SK-N-SH (cell line): ENCODE results near the gene AKT1. TPM values are rescaled to one million over a fixed set of nuclear protein-coding genes. Genes with fewer than 3 reads are reported as not detected.
"Not testable (repeated sequence)": the region's sequence is repeated elsewhere in the genome, so short reads cannot be mapped to it uniquely, and the experiment has no call there.

Experiments used
- CTCF ChIA-PET: fragments of 300-600, 350-600 bp; formaldehyde crosslinking; extraction: SDS; loops from one replicate; lab custom pipeline; 2021; lab: Yijun Ruan, JAX
- POLR2A ChIA-PET: fragments of 350-600 bp; sonication (Branson Sonifier 250); formaldehyde crosslinking; extraction: SDS; loops from one replicate; lab custom pipeline; 2020; ENCODE audit warnings: antibody characterized with exemption, inconsistent platforms; lab: Yijun Ruan, JAX
- DNase-seq: peaks from one replicate; pipeline ENCODE4 v3.0.0; 2012
- H2AFZ ChIP-seq: fragments of 200-600 bp; sonication (generic); 2 replicates; pipeline ENCODE4 v1.8.1; 2016; ENCODE audit warnings: antibody characterized with exemption, mild to moderate bottlenecking, low read depth
- H3F3A ChIP-seq: fragments of 200-600 bp; sonication (generic); replicated peaks from 2 replicates; pipeline ENCODE3; 2016; ENCODE audit warnings: antibody characterized with exemption, mild to moderate bottlenecking; ENCODE audit not compliant: insufficient read depth
- H3K27ac ChIP-seq, 2 experiments: fragments of 200-500 bp in 1 of 2; fragments of 200-600 bp in 1 of 2; sonication (Bioruptor generic) in 1 of 2; sonication (generic), shearing (Covaris generic) in 1 of 2; 2 replicates each; pipeline versions ENCODE4 v1.5.1 to v1.6.1; 2014 to 2016; ENCODE audit warnings: low read depth in 2 of 2, inconsistent platforms in 1 of 2, low read length in 1 of 2, mild to moderate bottlenecking in 1 of 2, mixed read lengths in 1 of 2
- H3K27me3 ChIP-seq: fragments of 200-600 bp; sonication (generic), shearing (Covaris generic); 2 replicates; pipeline ENCODE4 v1.6.1; 2016; ENCODE audit warnings: mixed run types; ENCODE audit not compliant: insufficient read depth
- H3K36me3 ChIP-seq, 2 experiments: fragments of 200-500 bp in 1 of 2; fragments of 200-600 bp in 1 of 2; sonication (Bioruptor generic) in 1 of 2; sonication (generic) in 1 of 2; replicated peaks in 1 of 2; 2 replicates each; pipeline versions ENCODE3 to v1.5.1; 2014 to 2016; ENCODE audit warnings: low read length in 1 of 2, mild to moderate bottlenecking in 1 of 2; ENCODE audit not compliant: insufficient read depth in 2 of 2, control insufficient read depth in 1 of 2
- H3K4me1 ChIP-seq, 2 experiments: fragments of 200-500 bp in 1 of 2; fragments of 200-600 bp in 1 of 2; sonication (Bioruptor generic) in 1 of 2; sonication (generic), shearing (Covaris generic) in 1 of 2; 2 replicates each; pipeline versions ENCODE4 v1.5.1 to v1.6.1; 2014 to 2016; ENCODE audit warnings: low read depth in 1 of 2, low read length in 1 of 2, mixed run types in 1 of 2; ENCODE audit not compliant: insufficient read depth in 2 of 2, control insufficient read depth in 1 of 2
- H3K4me2 ChIP-seq: fragments of 200-600 bp; sonication (generic), shearing (Covaris generic); 2 replicates; pipeline ENCODE4 v1.6.1; 2017; ENCODE audit warnings: mixed run types
- H3K4me3 ChIP-seq, 2 experiments: fragments of 200-500 bp in 1 of 2; fragments of 200-600 bp in 1 of 2; sonication (Bioruptor generic) in 1 of 2; sonication (generic), shearing (Covaris generic) in 1 of 2; 2 replicates each; pipeline versions ENCODE4 v1.5.1 to v1.8.1; 2014 to 2016; ENCODE audit warnings: low read depth in 2 of 2, inconsistent platforms in 1 of 2, low read length in 1 of 2, mild to moderate bottlenecking in 1 of 2, mixed read lengths in 1 of 2, moderate library complexity in 1 of 2
- H3K79me2 ChIP-seq: fragments of 200-600 bp; sonication (generic); 2 replicates; pipeline ENCODE4 v1.8.1; 2017; ENCODE audit warnings: mild to moderate bottlenecking; ENCODE audit not compliant: insufficient read depth
- H3K9ac ChIP-seq: fragments of 200-600 bp; sonication (generic); 2 replicates; pipeline ENCODE4 v1.6.1; 2017; ENCODE audit warnings: mixed run types
- H3K9me2 ChIP-seq: fragments of 200-600 bp; sonication (generic); 2 replicates; pipeline ENCODE4 v1.6.1; 2017; ENCODE audit warnings: mixed run types
- H3K9me3 ChIP-seq: fragments of 200-600 bp; sonication (generic); 2 replicates; pipeline ENCODE4 v1.6.1; 2017; ENCODE audit warnings: mixed run types, mild to moderate bottlenecking, moderate library complexity
- H4K20me1 ChIP-seq: fragments of 200-600 bp; sonication (generic); 2 replicates; pipeline ENCODE4 v1.6.1; 2017; ENCODE audit warnings: mild to moderate bottlenecking, mixed run types; ENCODE audit not compliant: insufficient read depth
- CTCF ChIP-seq: fragments of 200-600 bp; sonication (generic); IDR thresholded peaks from 2 replicates; pipeline ENCODE4 v1.6.1; 2017; ENCODE audit warnings: antibody characterized with exemption, mild to moderate bottlenecking, moderate library complexity
- EP300 ChIP-seq, 2 experiments: IDR thresholded peaks; 2 replicates each; pipeline versions ENCODE4 v1.4.0 to v1.6.1; 2012; ENCODE audit warnings: borderline replicate concordance in 1 of 2, low read depth in 1 of 2, low read length in 1 of 2
- FOSL2 ChIP-seq: IDR thresholded peaks from 2 replicates; pipeline ENCODE4 v1.4.0; 2012; ENCODE audit warnings: low read depth, mild to moderate bottlenecking, moderate library complexity, borderline replicate concordance
- MEF2A ChIP-seq: IDR thresholded peaks from 2 replicates; pipeline ENCODE4 v1.4.0; 2012; ENCODE audit warnings: low read depth, borderline replicate concordance
- NFIC ChIP-seq: IDR thresholded peaks from 2 replicates; pipeline ENCODE4 v1.4.0; 2012; ENCODE audit warnings: borderline replicate concordance
- NRF1 ChIP-seq: IDR thresholded peaks from 2 replicates; pipeline ENCODE4 v1.6.1; 2012; ENCODE audit warnings: low read depth, mild to moderate bottlenecking, low read length
- POLR2AphosphoS5 ChIP-seq: IDR thresholded peaks from 2 replicates; pipeline ENCODE4 v1.6.1; 2012; ENCODE audit warnings: low read depth, low read length
- RCOR1 ChIP-seq: fragments of 150-350 bp; IDR thresholded peaks from 2 replicates; pipeline ENCODE4 v1.6.1; 2017; ENCODE audit warnings: antibody characterized with exemption, low read length
- TAF1 ChIP-seq: IDR thresholded peaks from 2 replicates; pipeline ENCODE4 v1.6.1; 2012; ENCODE audit warnings: low read depth, mild to moderate bottlenecking, low read length, moderate library complexity, borderline replicate concordance
- USF1 ChIP-seq: IDR thresholded peaks from 2 replicates; pipeline ENCODE4 v1.4.0; 2012; ENCODE audit warnings: low read depth, borderline replicate concordance
- USF2 ChIP-seq: fragments of 150-350 bp; IDR thresholded peaks from 2 replicates; pipeline ENCODE4 v1.6.1; 2017; ENCODE audit warnings: antibody characterized with exemption, low read length, low read depth, borderline replicate concordance
- YY1 ChIP-seq: IDR thresholded peaks from 2 replicates; pipeline ENCODE4 v1.4.0; 2012; ENCODE audit warnings: low read depth, mild to moderate bottlenecking
- WGBS: methylation state at CpG from one replicate; pipeline ENCODE4 v1.1.6; 2017; ENCODE audit warnings: low lambda C conversion rate; 5-methylcytosine and 5-hydroxymethylcytosine counted together
- polyA plus RNA-seq, 3 experiments: library from polyadenylated mRNA; depleted of rRNA; stranded (reverse); fragments of >200 nt; gene quantifications; 2 replicates each; pipeline ENCODE4 v1.2.3, GENCODE V29; 2012

AKT1 gene
- polyA plus RNA-seq, 1 of the 3 experiments (the other 2 are of a cell fraction) = 198 TPM

GRCh38 chr14:104841730-104842129 lies 46.2 kb upstream of the AKT1 start:
- TF ChIP-seq POLR2AphosphoS5 = no peak
- Histone ChIP-seq H3K4me1 (no peaks in the 10 kb centered on the region; a peak in 1 of 4 replicates), H3K9me2 (no peaks in the 10 kb centered on the region), H3F3A (no peaks in the 10 kb centered on the region), H4K20me1 (no peaks in the 10 kb centered on the region), H3K36me3 (no peaks in the 10 kb centered on the region), H3K4me2 (no peak overlapping the region), H3K9me3 (no peaks in the 10 kb centered on the region), H2AFZ (no peak overlapping the region), H3K4me3 (no peak overlapping the region), H3K79me2 (no peaks in the 10 kb centered on the region), H3K27ac (no peak overlapping the region), H3K27me3 (peaks cover 33% of the 10 kb centered on the region), H3K9ac (no peak overlapping the region)
- ChIA-PET POLR2A (no interaction called here), CTCF (interaction anchor here (2.3 kb wide), 1 partner anchor 15 kb away, joined by 14 read pairs; no protein-coding TSS in a partner anchor)
- 0% methylated on average over 1 of the region's 1 CpG for WGBS
- DNase-seq = no peak

GRCh38 chr14:104836171-104836935 lies 40.8 kb upstream of the AKT1 start:
- H3K36me3 ChIP-seq, H3K27me3 ChIP-seq, H3K9ac ChIP-seq, H3K4me3 ChIP-seq, POLR2A ChIA-PET, H3K9me2 ChIP-seq, H2AFZ ChIP-seq, H3K4me1 ChIP-seq, DNase-seq, H3K27ac ChIP-seq, H3F3A ChIP-seq, CTCF ChIA-PET, H3K4me2 ChIP-seq, H3K79me2 ChIP-seq, H4K20me1 ChIP-seq, H3K9me3 ChIP-seq: not testable (repeated sequence)
- 90% methylated on average over 22 of the region's 41 CpGs for WGBS

GRCh38 chr14:104830781-104831180 lies 35.2 kb upstream of the AKT1 start:
- Histone ChIP-seq H3K27ac (no peak overlapping the region), H3K27me3 (no peaks in the 10 kb centered on the region), H3F3A (peaks cover 4% of the 10 kb centered on the region), H3K9me3 (no peaks in the 10 kb centered on the region), H3K36me3 (no peaks in the 10 kb centered on the region), H3K4me3 (no peak overlapping the region), H3K4me2 (no peak overlapping the region), H2AFZ (no peak overlapping the region), H3K4me1 (peaks cover 0 to 11% of the 10 kb centered on the region in 2 experiments; a peak in 1 of 4 replicates)
- no peak for DNase-seq
- CTCF ChIA-PET = interaction anchor here (0.8 to 1.7 kb wide), 2 partner anchors 10 to 62 kb away, joined by 3 to 7 read pairs; no protein-coding TSS in a partner anchor
- POLR2A ChIA-PET = interaction anchor here (0.7 kb wide), 1 partner anchor 255 kb away, joined by 3 read pairs; no protein-coding TSS in a partner anchor
- TF ChIP-seq USF2 = no peak
- TF ChIP-seq MEF2A = no peak
- no peak for TF ChIP-seq TAF1
- TF ChIP-seq NRF1 = no peak
- no peak for TF ChIP-seq CTCF
- no peak for TF ChIP-seq RCOR1
- TF ChIP-seq USF1 = no peak
- no peak for TF ChIP-seq EP300 (IDR thresholded peaks at IDR 0.05; ENCODE audit: borderline replicate concordance in 1 of 2, low read depth in 1 of 2, low read length in 1 of 2)
- TF ChIP-seq NFIC = no peak
- no peak for TF ChIP-seq YY1
- no peak for TF ChIP-seq FOSL2
- TF ChIP-seq, all 33 proteins: peak for 0
- H3K79me2 ChIP-seq = no peaks in the 10 kb centered on the region
- 73% methylated on average over 9 of the region's 9 CpGs for WGBS
- no peaks in the 10 kb centered on the region for H4K20me1 ChIP-seq
- no peak overlapping the region for H3K9ac ChIP-seq
- H3K9me2 ChIP-seq = no peaks in the 10 kb centered on the region
